H9 (cell line): ENCODE results near the gene SSPN. TPM values are rescaled to one million over a fixed set of nuclear protein-coding genes. Genes with fewer than 3 reads are reported as not detected.

Experiments
- DNase-seq: peaks from one replicate; pipeline ENCODE4 v3.0.0-alpha.2; 2017
- H2AFZ ChIP-seq: one replicate; pipeline ENCODE4 v1.6.1; 2013; ENCODE audit warnings: mild to moderate bottlenecking, low read length, control low read depth, moderate library complexity
- H2AK5ac ChIP-seq: 2 replicates; pipeline ENCODE4 v1.6.1; 2013; ENCODE audit warnings: low read length, control low read depth, mixed read lengths; ENCODE audit not compliant: insufficient read length
- H2BK120ac ChIP-seq: one replicate; pipeline ENCODE4 v1.6.1; 2013; ENCODE audit warnings: low read depth, mild to moderate bottlenecking, low read length, control low read depth, inconsistent platforms; ENCODE audit not compliant: poor library complexity, severe bottlenecking
- H2BK12ac ChIP-seq: 2 replicates; pipeline ENCODE4 v1.6.1; 2013; ENCODE audit warnings: low read length, control low read depth, mixed read lengths, low read depth; ENCODE audit not compliant: insufficient read length
- H2BK15ac ChIP-seq: 2 replicates; pipeline ENCODE4 v1.6.1; 2013; ENCODE audit warnings: low read depth, low read length, control low read depth
- H2BK20ac ChIP-seq: one replicate; pipeline ENCODE4 v1.6.1; 2013; ENCODE audit warnings: low read depth, mild to moderate bottlenecking, low read length, control low read depth, inconsistent platforms; ENCODE audit not compliant: poor library complexity, severe bottlenecking
- H2BK5ac ChIP-seq: 2 replicates; pipeline ENCODE4 v1.6.1; 2013; ENCODE audit warnings: low read length, control low read depth, mixed read lengths; ENCODE audit not compliant: insufficient read length
- H3K14ac ChIP-seq: 2 replicates; pipeline ENCODE4 v1.6.1; 2013; ENCODE audit warnings: low read length, control low read depth; ENCODE audit not compliant: insufficient read depth
- H3K18ac ChIP-seq: 2 replicates; pipeline ENCODE4 v1.6.1; 2013; ENCODE audit warnings: low read depth, mild to moderate bottlenecking, mixed read lengths, low read length, control low read depth; ENCODE audit not compliant: insufficient read length
- H3K23ac ChIP-seq: 2 replicates; pipeline ENCODE4 v1.6.1; 2013; ENCODE audit warnings: low read length, control low read depth, mixed read lengths, low read depth; ENCODE audit not compliant: insufficient read length
- H3K23me2 ChIP-seq: 2 replicates; pipeline ENCODE4 v1.6.1; 2013; ENCODE audit warnings: low read depth, mild to moderate bottlenecking, mixed read lengths, low read length, control low read depth; ENCODE audit not compliant: insufficient read length, poor library complexity, severe bottlenecking
- H3K27ac ChIP-seq: 2 replicates; pipeline ENCODE4 v1.5.1; 2013; ENCODE audit warnings: low read length, control low read depth, mixed read lengths, low read depth; ENCODE audit not compliant: insufficient read length
- H3K27me3 ChIP-seq: 2 replicates; pipeline ENCODE4 v1.6.1; 2013; ENCODE audit warnings: low read length, control low read depth, inconsistent platforms; ENCODE audit not compliant: insufficient read depth
- H3K4ac ChIP-seq: 2 replicates; pipeline ENCODE4 v1.6.1; 2013; ENCODE audit warnings: low read depth, mild to moderate bottlenecking, control low read depth, inconsistent platforms, low read length, moderate library complexity
- H3K4me1 ChIP-seq: 2 replicates; pipeline ENCODE4 v1.6.1; 2013; ENCODE audit warnings: low read length, control low read depth, inconsistent platforms; ENCODE audit not compliant: insufficient read depth
- H3K4me2 ChIP-seq: 2 replicates; pipeline ENCODE4 v1.6.1; 2013; ENCODE audit warnings: low read length, control low read depth, mixed read lengths; ENCODE audit not compliant: insufficient read length, insufficient read depth
- H3K56ac ChIP-seq: 2 replicates; pipeline ENCODE4 v1.6.1; 2013; ENCODE audit warnings: low read depth, mild to moderate bottlenecking, mixed read lengths, low read length, control low read depth; ENCODE audit not compliant: insufficient read length
- H3K79me1 ChIP-seq: 2 replicates; pipeline ENCODE4 v1.6.1; 2013; ENCODE audit warnings: low read depth, mild to moderate bottlenecking, moderate library complexity, low read length, control low read depth, inconsistent platforms; ENCODE audit not compliant: insufficient read depth, poor library complexity, severe bottlenecking
- H3K79me2 ChIP-seq: 2 replicates; pipeline ENCODE4 v1.6.1; 2013; ENCODE audit warnings: low read length, control low read depth, inconsistent platforms; ENCODE audit not compliant: insufficient read depth
- H3K9ac ChIP-seq: 2 replicates; pipeline ENCODE4 v1.6.1; 2013; ENCODE audit warnings: low read length, control low read depth, mixed read lengths; ENCODE audit not compliant: insufficient read length; ENCODE audit errors: extremely low read depth
- H3K9me3 ChIP-seq: one replicate; pipeline ENCODE4 v1.6.1; 2013; ENCODE audit warnings: low read depth, low read length, inconsistent platforms; ENCODE audit not compliant: control insufficient read depth
- H3T11ph ChIP-seq: one replicate; pipeline ENCODE4 v1.6.1; 2013; ENCODE audit warnings: mild to moderate bottlenecking, low read length, control low read depth, inconsistent platforms
- H4K20me1 ChIP-seq: one replicate; pipeline ENCODE4 v1.6.1; 2013; ENCODE audit not compliant: control insufficient read depth, insufficient read length, insufficient read depth
- H4K5ac ChIP-seq: 2 replicates; pipeline ENCODE4 v1.6.1; 2013; ENCODE audit warnings: low read depth, mild to moderate bottlenecking, mixed read lengths, low read length, control low read depth; ENCODE audit not compliant: insufficient read length
- H4K8ac ChIP-seq: replicated peaks from 2 replicates; pipeline ENCODE4 v1.6.1; 2013; ENCODE audit warnings: low read length, control low read depth, mixed read lengths, low read depth; ENCODE audit not compliant: insufficient read length
- H4K91ac ChIP-seq: 2 replicates; pipeline ENCODE4 v1.6.1; 2013; ENCODE audit warnings: low read depth, mild to moderate bottlenecking, moderate library complexity, mixed read lengths, low read length, control low read depth; ENCODE audit not compliant: insufficient read length
- H3K27ac Mint-ChIP-seq, 3 experiments: 2 replicates in 2 of 3; 3 replicates in 1 of 3; pipeline ENCODE4 v1.8.0; 2020 to 2021; ENCODE audit warnings: mixed read lengths in 3 of 3, mild to moderate bottlenecking in 1 of 3, moderate library complexity in 1 of 3
- H3K27me3 Mint-ChIP-seq: 2 replicates; pipeline ENCODE4 v1.8.0; 2021; ENCODE audit warnings: low read depth, mild to moderate bottlenecking, moderate library complexity, mixed read lengths
- H3K36me3 Mint-ChIP-seq, 3 experiments: 2 replicates in 2 of 3; 3 replicates in 1 of 3; pipeline ENCODE4 v1.8.0; 2020 to 2021; ENCODE audit warnings: low read depth in 3 of 3, mixed read lengths in 3 of 3; ENCODE audit not compliant: insufficient read depth in 1 of 3
- H3K4me1 Mint-ChIP-seq, 2 experiments: 2 replicates each; pipeline ENCODE4 v1.8.0; 2020; ENCODE audit warnings: mixed read lengths in 2 of 2
- H3K4me3 Mint-ChIP-seq, 2 experiments: 2 replicates in 1 of 2; 3 replicates in 1 of 2; pipeline ENCODE4 v1.8.0; 2020 to 2021; ENCODE audit warnings: mild to moderate bottlenecking in 2 of 2, mixed read lengths in 2 of 2, moderate library complexity in 1 of 2
- H3K9me3 Mint-ChIP-seq, 2 experiments: 2 replicates in 1 of 2; 3 replicates in 1 of 2; pipeline ENCODE4 v1.8.0; 2020; ENCODE audit warnings: mild to moderate bottlenecking in 2 of 2, mixed read lengths in 2 of 2, moderate library complexity in 1 of 2
- WGBS: extraction: QIAGEN DNeasy Blood & Tissue Kit; methylation state at CpG from one replicate; pipeline ENCODE4 v1.1.7; 2013; ENCODE audit warnings: missing lambda C conversion rate, low lambda C conversion rate, mixed read lengths; ENCODE audit not compliant: insufficient read length; ENCODE audit errors: extremely low coverage; 5-methylcytosine and 5-hydroxymethylcytosine counted together
- total RNA-seq: library from RNA; stranded (reverse); gene quantifications from 2 replicates; pipeline ENCODE4 v1.2.1, GENCODE V29; 2021
- TF ChIP-seq, protein P1 (sequence below): fragments of 200-600 bp; sonication (generic); conservative IDR thresholded peaks from 3 replicates; pipeline ENCODE4 v1.8.0; 2021; ENCODE audit warnings: antibody characterized with exemption, mild to moderate bottlenecking

The SSPN gene
- total RNA-seq, 1 experiment from 2014 or later, result 0.81 TPM

DNA sequence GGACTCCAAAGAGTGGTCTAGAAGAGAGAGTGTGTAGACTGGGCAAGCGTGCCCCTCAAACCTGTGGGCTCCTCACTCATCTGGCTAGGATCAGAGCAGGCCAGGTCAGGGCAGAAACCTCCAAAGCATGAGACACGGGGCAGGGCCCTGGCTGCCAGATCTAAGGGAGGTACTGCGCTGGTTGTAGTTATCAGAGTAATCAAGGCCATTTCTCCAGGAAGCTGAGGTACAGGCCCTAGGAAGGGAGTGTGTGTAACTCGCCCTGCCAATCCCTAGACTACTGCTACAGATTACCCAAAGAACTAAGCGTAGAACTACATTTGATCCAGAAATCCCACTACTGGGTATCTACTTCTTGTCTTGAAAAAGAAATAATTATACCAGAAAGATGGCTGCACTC, 84.5 kb downstream of the SSPN start:
- Histone ChIP-seq H2BK120ac (no peak overlapping the region), H3K79me1 (no peaks in the 10 kb centered on the region), H3K79me2 (no peaks in the 10 kb centered on the region), H3K4ac (no peak overlapping the region), H4K8ac (no peak overlapping the region), H2BK20ac (no peak overlapping the region), H2AFZ (no peak overlapping the region), H3K4me2 (no peak overlapping the region), H3K27ac (no peak overlapping the region), H4K91ac (no peak overlapping the region), H2BK12ac (no peak overlapping the region), H3T11ph (no peak overlapping the region), H3K27me3 (no peaks in the 10 kb centered on the region), H2BK15ac (no peak overlapping the region), H2AK5ac (no peak overlapping the region), H3K18ac (no peak overlapping the region), H3K23ac (no peak overlapping the region), H3K9ac (no peak overlapping the region), H3K23me2 (no peaks in the 10 kb centered on the region), H3K14ac (no peak overlapping the region), H3K56ac (no peak overlapping the region), H3K4me1 (no peaks in the 10 kb centered on the region; the same call in 1 of the 2 replicates), H4K5ac (no peak overlapping the region), H2BK5ac (no peak overlapping the region), H4K20me1 (no peaks in the 10 kb centered on the region), H3K9me3 (no peaks in the 10 kb centered on the region)
- TF ChIP-seq, protein P1, sequence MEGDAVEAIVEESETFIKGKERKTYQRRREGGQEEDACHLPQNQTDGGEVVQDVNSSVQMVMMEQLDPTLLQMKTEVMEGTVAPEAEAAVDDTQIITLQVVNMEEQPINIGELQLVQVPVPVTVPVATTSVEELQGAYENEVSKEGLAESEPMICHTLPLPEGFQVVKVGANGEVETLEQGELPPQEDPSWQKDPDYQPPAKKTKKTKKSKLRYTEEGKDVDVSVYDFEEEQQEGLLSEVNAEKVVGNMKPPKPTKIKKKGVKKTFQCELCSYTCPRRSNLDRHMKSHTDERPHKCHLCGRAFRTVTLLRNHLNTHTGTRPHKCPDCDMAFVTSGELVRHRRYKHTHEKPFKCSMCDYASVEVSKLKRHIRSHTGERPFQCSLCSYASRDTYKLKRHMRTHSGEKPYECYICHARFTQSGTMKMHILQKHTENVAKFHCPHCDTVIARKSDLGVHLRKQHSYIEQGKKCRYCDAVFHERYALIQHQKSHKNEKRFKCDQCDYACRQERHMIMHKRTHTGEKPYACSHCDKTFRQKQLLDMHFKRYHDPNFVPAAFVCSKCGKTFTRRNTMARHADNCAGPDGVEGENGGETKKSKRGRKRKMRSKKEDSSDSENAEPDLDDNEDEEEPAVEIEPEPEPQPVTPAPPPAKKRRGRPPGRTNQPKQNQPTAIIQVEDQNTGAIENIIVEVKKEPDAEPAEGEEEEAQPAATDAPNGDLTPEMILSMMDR, result no peak
- no peak for DNase-seq
- Mint-ChIP-seq H3K27ac (no peak overlapping the region), H3K4me1 (peaks cover 7 to 12% of the 10 kb centered on the region in 2 experiments), H3K27me3 (no peaks in the 10 kb centered on the region), H3K4me3 (no peak overlapping the region), H3K36me3 (no peaks in the 10 kb centered on the region), H3K9me3 (no peaks in the 10 kb centered on the region)
- WGBS, result no CpG with 5 or more reads among the region's 5 CpGs
